Mucosa of descending colon (tissue), 3 donors: Measurements from ENCODE around the gene ABLIM3. TPM values are rescaled to one million over a fixed set of nuclear protein-coding genes. Genes with fewer than 3 reads are reported as not detected.

ENCODE experiments used
- ATAC-seq: fragments of 200-7000 bp; cut with Tn5 transposase; one replicate; pipeline ENCODE4 v1.9.1; 2020; ENCODE audit warnings: mild to moderate bottlenecking, moderate library complexity
- DNase-seq, 3 donors: peaks; one replicate each; pipeline ENCODE4 v3.0.0-alpha.2; 2020
- H3K36me3 ChIP-seq: fragments of 200-600 bp; one replicate; pipeline ENCODE4 v1.8.0; 2021; ENCODE audit warnings: low read depth, mild to moderate bottlenecking
- H3K4me1 ChIP-seq: fragments of 200-600 bp; one replicate; pipeline ENCODE4 v1.8.0; 2021; ENCODE audit warnings: low read depth, mild to moderate bottlenecking
- H3K4me3 ChIP-seq: fragments of 200-600 bp; one replicate; pipeline ENCODE4 v1.8.0; 2021; ENCODE audit warnings: mild to moderate bottlenecking
- H3K9me3 ChIP-seq: fragments of 200-600 bp; one replicate; pipeline ENCODE4 v1.8.0; 2021; ENCODE audit warnings: mild to moderate bottlenecking
- intact Hi-C, 2 donors: fragments of 100-400 bp; cut with DNase I in 1 of 2; cut with micrococcal nuclease in 1 of 2; formaldehyde crosslinking; loops; one replicate each; pipeline versions ENCODE4 v1.11.0 to v1.11.1; 2022; cut with DNase I, micrococcal nuclease
- total RNA-seq, 3 donors: library from RNA; stranded (reverse); fragmentation: NEBNext Ultra II Directional in 2 of 3; extraction: Animal tissue kit (Norgen Biotek cat#: 25700) in 2 of 3; gene quantifications; one replicate each; pipeline versions ENCODE4 v1.2.1 to v1.2.4, GENCODE V29; 2021 to 2023
- TF ChIP-seq, protein P1 (sequence below): fragments of 200-600 bp; IDR thresholded peaks from one replicate; pipeline ENCODE4 v1.8.0; 2022; ENCODE audit warnings: antibody characterized with exemption, mild to moderate bottlenecking
- donor health status: DM: no; HTN: no; CAD: no; lungs with moderate emphysema.
- donor health status: DM: no; HTN: no; CAD: no.
- donor health status: DM: no; HTN: yes; CAD: no.

ABLIM3 gene
- total RNA-seq, 3 donors from 2014 or later: 4.1 to 12.4 (median 7.4) TPM

- TF ChIP-seq, protein P1, sequence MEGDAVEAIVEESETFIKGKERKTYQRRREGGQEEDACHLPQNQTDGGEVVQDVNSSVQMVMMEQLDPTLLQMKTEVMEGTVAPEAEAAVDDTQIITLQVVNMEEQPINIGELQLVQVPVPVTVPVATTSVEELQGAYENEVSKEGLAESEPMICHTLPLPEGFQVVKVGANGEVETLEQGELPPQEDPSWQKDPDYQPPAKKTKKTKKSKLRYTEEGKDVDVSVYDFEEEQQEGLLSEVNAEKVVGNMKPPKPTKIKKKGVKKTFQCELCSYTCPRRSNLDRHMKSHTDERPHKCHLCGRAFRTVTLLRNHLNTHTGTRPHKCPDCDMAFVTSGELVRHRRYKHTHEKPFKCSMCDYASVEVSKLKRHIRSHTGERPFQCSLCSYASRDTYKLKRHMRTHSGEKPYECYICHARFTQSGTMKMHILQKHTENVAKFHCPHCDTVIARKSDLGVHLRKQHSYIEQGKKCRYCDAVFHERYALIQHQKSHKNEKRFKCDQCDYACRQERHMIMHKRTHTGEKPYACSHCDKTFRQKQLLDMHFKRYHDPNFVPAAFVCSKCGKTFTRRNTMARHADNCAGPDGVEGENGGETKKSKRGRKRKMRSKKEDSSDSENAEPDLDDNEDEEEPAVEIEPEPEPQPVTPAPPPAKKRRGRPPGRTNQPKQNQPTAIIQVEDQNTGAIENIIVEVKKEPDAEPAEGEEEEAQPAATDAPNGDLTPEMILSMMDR: no peak
- intact Hi-C loops: no loop called here
Measured at GRCh38 chr5:149134778-149135500, 6.4 kb upstream of the ABLIM3 start.

GRCh38 chr5:149135536-149136201 lies 5.6 kb upstream of the ABLIM3 start:
- intact Hi-C loops: no loop called here
- DNase-seq (no peak), ATAC-seq (peak; percentile 34)
- Histone ChIP-seq H3K4me3 (no peak overlapping the region), H3K4me1 (no peaks in the 10 kb centered on the region), H3K36me3 (no peaks in the 10 kb centered on the region), H3K9me3 (no peaks in the 10 kb centered on the region)
- TF ChIP-seq, protein P1: no peak

More at GRCh38 chr5:149134778-149135500, 6.4 kb upstream of the ABLIM3 start:
- no peak for DNase-seq
- Histone ChIP-seq H3K4me3 (no peak overlapping the region), H3K4me1 (no peaks in the 10 kb centered on the region), H3K9me3 (no peaks in the 10 kb centered on the region), H3K36me3 (no peaks in the 10 kb centered on the region)
- no peak for ATAC-seq

DNA sequence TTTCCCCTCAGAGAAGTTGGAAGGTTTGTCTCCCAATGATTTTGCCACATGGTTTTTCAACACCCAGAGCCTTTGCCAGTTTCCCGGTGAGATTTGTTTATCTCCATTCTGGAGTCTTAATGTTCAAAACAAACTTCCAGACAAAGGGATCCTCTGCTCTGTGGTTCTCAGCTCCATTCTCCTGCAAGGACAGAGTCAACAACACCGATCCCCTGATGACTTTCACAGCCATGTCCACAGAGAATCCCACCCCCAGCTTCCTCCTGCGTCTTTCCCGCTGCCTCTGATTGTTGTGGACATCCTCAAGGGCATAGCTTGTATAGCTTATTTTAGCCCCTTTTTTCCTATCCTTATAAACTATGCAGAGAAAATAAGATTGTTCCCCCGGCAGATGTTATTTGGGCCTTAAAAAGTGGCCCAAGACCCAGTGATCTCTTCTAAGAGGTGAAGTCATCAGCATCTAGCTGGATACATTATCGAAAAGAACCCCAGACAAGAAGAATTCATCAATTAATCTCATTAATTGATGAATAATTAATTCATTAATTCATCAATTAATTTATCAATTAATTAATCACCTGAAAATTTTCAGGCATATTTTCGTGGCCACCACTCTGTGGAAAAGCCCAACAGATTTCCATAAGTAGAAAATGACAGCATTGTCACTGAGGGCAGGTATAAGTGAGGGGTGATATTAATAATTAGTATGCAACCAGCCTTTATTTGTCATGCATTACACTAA lies 2.9 kb upstream of the ABLIM3 start:
- no peaks in the 10 kb centered on the region for H3K36me3 ChIP-seq
- ATAC-seq (no peak), DNase-seq (no peak)
- H3K9me3 ChIP-seq: no peaks in the 10 kb centered on the region
- intact Hi-C loops: no loop called here
- no peak overlapping the region for H3K4me3 ChIP-seq
- TF ChIP-seq, protein P1: no peak
- H3K4me1 ChIP-seq: peaks cover 4% of the 10 kb centered on the region

DNA sequence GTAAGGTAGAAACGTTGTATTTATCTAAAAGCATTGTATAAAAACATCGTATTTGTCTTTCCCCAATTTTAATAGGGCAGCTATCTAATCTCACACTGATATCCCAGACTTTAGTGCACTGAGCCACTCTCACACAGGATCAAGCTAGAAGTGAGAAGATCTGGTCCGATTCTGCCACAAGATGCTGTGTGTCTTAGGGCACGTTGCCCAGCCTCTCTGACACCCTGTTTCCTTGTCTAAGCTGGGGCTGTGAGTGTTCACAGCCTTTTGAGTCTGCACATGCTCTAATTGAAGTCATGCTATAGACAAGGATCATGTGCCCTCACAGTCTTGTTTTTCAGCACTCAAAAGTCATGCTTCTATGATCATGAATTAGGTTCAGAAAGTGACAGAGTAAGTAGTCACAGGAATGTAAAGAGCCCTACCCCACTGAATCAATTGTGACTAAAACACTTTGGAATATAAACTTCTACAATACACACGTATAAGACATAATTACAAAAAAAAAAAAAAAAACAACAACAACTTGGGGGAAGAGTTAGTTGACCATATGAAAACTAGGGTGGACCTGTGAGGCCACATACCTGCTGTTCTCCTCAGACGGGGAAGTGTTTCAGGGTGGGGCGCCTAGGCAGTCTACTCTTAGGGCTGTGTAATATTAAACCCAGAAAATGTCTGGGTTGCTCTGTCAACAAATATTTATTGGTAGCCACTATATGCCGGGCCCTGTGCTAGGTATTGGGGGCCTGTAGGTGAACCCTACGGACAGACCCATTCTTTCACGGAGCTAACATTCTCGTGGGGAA lies 893 bp upstream of the ABLIM3 start:
- DNase-seq: no peak
- intact Hi-C loops: loop anchor here (5.0 to 10.0 kb wide), 2 partner anchors 87 to 124 kb away; no protein-coding TSS in a partner anchor
- TF ChIP-seq, protein P1: no peak
- H3K4me3 ChIP-seq: no peak overlapping the region
- peaks cover 4% of the 10 kb centered on the region for H3K4me1 ChIP-seq
- no peaks in the 10 kb centered on the region for H3K9me3 ChIP-seq
- ATAC-seq: no peak
- H3K36me3 ChIP-seq: no peaks in the 10 kb centered on the region
